ENCODE data around the gene ACOT13. TPM values are rescaled to one million over a fixed set of nuclear protein-coding genes. Genes with fewer than 3 reads are reported as not detected.
"Not testable (repeated sequence)": the region's sequence is repeated elsewhere in the genome, so short reads cannot be mapped to it uniquely, and the experiment has no call there.

Gene ACOT13
- total and polyA plus RNA-seq, 2 of the 8 experiments (the other 6 are each of a cell fraction or from before 2014, with no cell fraction given) = 27.6 to 40.6 TPM

GRCh38 chr6:24661759-24662158 is 5.1 kb upstream of the ACOT13 start:
- not testable (repeated sequence) for H4K8ac ChIP-seq (ENCODE audit: extremely low read depth, insufficient read depth, low read length); H2BK120ac ChIP-seq (replicated peaks; ENCODE audit: low read depth, low read length); H2BK12ac ChIP-seq (ENCODE audit: low read depth, low read length); H3K4me2 ChIP-seq (ENCODE audit: insufficient read depth in 1 of 2, low read depth in 2 of 2, low read length in 2 of 2); H2BK5ac ChIP-seq (ENCODE audit: low read depth, low read length); H4K91ac ChIP-seq (replicated peaks; ENCODE audit: insufficient read length, low read length); H3K4ac ChIP-seq (replicated peaks; ENCODE audit: insufficient read length, low read depth, low read length); DNase-seq (ENCODE audit: low read depth in 1 of 2, low spot score in 2 of 2); H3K79me1 ChIP-seq (ENCODE audit: low read depth, low read length); H3K4me3 ChIP-seq (ENCODE audit: extremely low read depth in 1 of 4, insufficient read depth in 2 of 4, low read depth in 3 of 4, low read length in 4 of 4); FAIRE-seq; H3K27ac ChIP-seq (ENCODE audit: low read depth, low read length); H3K9ac ChIP-seq (replicated peaks in 1 of 4; ENCODE audit: extremely low read depth in 1 of 4, low read depth in 3 of 4, low read length in 3 of 4); H3K27me3 ChIP-seq (replicated peaks in 1 of 4; ENCODE audit: control insufficient read depth in 3 of 4, extremely low read depth in 1 of 4, insufficient read depth in 3 of 4, low read length in 3 of 4); H2AFZ ChIP-seq (ENCODE audit: low read length); H3K9me3 ChIP-seq (ENCODE audit: insufficient read depth in 2 of 2, low read depth in 1 of 2, low read length in 1 of 2); H3K23me2 ChIP-seq (ENCODE audit: low read depth, low read length); H3K18ac ChIP-seq (ENCODE audit: extremely low read depth, low read length); H2BK20ac ChIP-seq (ENCODE audit: low read length); H3K23ac ChIP-seq (ENCODE audit: insufficient read length); H4K5ac ChIP-seq (ENCODE audit: insufficient read length, low read depth, low read length); H3K14ac ChIP-seq (ENCODE audit: insufficient read length); H2BK15ac ChIP-seq (ENCODE audit: low read length); H3K56ac ChIP-seq (replicated peaks; ENCODE audit: insufficient read length, low read depth, low read length); H2AK5ac ChIP-seq (ENCODE audit: low read depth, low read length); H3K4me1 ChIP-seq (replicated peaks in 1 of 4; ENCODE audit: control insufficient read depth in 3 of 4, insufficient read depth in 4 of 4, low read length in 3 of 4); H4K20me1 ChIP-seq (replicated peaks in 1 of 2; ENCODE audit: control insufficient read depth in 1 of 2, insufficient read depth in 2 of 2, low read length in 2 of 2)
- ChIA-PET POLR2A (ENCODE audit: partially characterized antibody) (interaction anchor here (0.6 to 1.2 kb wide), 4 partner anchors 9 to 63 kb away, joined by 3 read pairs; no protein-coding TSS in a partner anchor), CTCF (ENCODE audit: partially characterized antibody) (interaction anchor here (1.3 kb wide), 1 partner anchor 81 kb away, joined by 3 read pairs; no protein-coding TSS in a partner anchor)
- H3K79me2 ChIP-seq (ENCODE audit: control insufficient read depth in 1 of 2, insufficient read depth in 2 of 2, low read length in 2 of 2) = peaks cover 0 to 72% of the 10 kb centered on the region in 2 experiments; a peak in 3 of 4 replicates
- peaks cover 5 to 29% (median 13%) of the 10 kb centered on the region in 4 experiments; a peak in 7 of 8 replicates for H3K36me3 ChIP-seq (ENCODE audit: control insufficient read depth in 2 of 4, insufficient read depth in 4 of 4, low read length in 3 of 4)
- WGBS, 2 experiments (ENCODE audit: extremely low coverage in 1 of 2, insufficient coverage in 1 of 2, insufficient read length in 1 of 2, insufficient replicate concordance in 2 of 2, low coverage in 1 of 2, low lambda C conversion rate in 2 of 2, missing lambda C conversion rate in 1 of 2) = 98% methylated on average over 5 of the region's 5 CpGs; no CpG with 5 or more reads in 1 of the 2 experiments
